Limb (tissue), 2 donors: ENCODE results near the gene FZD10.
A peak's percentile ranks its signal among the peaks of the same experiment; 100 is the strongest.

Experiments
- DNase-seq, 2 donors: peaks; one replicate each; pipeline ENCODE4 v3.0.0-alpha.2; 2016; ENCODE audit errors: extremely low spot score in 2 of 2

FZD10 gene

DNA sequence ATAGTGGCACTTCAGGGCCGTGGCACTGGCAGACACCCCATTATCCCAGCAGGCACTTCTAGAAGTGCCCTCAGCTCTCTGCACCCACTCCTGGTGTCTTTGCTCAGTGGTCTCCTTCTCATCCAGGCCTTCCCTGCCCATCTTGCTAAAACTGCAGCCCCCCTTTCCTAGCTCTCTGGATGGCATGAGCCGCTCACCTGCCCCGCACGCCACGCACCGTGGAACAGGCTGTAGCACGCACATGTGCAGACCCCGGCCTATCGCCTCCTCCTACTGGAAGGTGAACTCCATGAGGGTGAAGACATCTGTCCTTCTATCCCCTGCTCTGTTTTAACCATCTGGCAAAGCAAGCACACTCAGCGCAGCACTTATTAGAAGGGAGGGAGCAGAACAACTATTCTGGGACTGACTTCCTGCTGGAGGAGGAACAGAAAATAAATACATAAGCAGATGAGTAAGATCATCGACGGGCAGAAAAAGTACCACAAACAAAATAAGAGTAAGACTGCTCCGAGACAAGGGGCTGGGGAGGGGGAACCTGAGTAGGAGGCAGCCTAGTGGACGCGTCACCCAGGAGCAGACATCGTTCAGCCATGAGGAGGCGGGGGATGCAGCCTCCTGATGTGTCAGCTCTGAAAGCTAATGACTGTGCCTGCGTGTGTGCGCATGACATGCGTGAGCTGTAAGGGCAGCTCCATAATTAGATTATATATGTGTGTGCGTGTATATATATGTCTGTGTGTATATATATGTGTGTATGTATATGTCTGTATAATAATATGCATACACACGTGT, 7.8 kb upstream of the FZD10 start:
- no peak for DNase-seq

DNA sequence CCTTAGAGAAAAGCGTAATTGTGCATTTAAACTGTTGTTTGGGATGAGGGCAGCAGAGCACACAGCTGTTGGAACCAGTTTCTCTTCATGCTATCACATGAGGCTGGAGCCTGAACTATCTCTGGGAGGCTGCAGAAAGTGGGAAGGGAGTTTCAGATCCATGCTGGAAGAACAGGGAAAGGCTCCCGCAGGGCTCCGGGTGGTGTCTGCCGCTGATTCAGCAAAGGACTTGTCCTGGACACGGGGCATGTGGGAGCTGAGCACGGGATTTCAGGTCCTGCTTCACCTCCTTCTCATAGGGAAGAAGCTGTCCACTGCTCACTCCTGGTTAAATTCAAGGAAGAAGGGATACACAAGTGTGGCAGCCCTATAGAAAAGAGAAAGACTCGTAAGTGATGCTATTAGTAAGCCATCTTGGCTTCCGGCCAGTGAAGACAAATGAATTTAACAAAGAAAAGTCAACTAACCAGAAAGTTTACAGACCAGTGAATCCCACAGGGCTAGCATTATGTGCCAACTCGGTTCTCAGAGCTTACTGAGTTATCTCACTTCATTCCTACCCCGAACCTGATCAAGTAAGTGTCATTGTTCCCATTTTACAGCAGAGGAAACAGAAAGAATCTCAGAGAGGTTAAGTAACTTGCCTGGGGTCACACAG, 6.7 kb upstream of the FZD10 start:
- DNase-seq: no peak

DNA sequence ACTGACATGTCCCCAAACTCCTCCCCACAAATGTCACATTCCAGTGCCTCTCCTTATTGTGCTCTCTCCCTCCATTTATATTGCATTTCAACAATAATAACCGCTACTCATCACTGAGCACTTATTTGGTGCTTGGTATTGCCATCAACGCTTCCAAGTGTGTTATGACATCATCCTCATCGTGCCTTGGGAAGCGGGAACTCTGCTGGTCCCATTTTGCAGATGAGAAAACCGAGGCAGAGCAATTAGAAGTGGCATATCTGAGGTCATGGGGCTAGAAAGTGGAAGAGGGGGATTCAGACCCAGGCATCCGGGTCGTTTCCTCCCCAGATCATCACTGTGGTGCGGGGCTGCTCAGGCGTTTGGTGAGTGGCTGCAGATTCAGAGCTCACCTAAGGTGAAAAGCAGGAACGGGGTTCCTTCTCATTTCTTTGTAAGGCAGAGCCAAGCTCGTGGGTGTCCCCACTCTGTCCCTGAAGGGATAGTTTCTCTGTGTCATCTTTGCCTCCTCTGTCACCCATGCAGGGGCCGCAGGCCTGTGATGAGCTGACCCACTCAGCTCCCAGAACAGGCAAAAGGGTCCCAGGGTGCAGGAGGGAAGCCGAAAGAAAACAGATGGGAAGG, 5.5 kb upstream of the FZD10 start:
- no peak for DNase-seq

DNA sequence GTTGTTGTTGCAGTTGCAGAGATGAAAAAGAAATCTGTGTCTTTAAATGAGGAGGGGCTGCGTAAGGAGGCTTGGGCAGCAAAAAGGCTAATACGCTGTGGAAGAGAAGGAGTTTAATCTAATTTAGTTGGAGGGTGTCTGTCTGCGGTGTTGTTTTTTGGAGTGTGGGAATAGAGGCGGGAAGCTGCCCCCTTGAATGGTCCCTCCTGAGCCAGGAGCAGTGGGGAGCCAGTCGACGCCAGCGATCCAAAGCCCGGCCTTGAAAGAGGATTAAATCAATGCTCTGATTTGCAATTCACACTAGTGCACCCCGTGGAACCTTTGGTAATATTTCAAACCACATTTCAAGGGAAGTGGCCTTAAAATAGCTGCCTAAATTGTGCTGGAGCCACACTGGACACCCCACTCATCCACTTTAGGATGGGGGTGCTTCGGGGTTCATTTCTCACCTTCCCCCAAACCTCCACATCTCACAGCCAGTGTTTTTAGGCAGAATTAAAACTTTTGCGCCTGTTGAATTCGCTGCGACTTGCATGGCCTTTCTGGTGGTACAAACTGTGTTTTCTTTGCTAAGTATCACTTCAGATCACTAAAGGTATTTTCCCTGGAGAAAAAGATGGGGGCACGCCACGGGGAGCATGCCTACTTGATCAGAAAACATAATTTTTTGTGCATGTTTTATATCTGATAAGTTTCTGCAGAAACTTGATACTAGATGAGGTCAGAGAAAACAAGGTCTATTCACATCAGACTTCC, 4.1 kb upstream of the FZD10 start:
- DNase-seq: no peak

DNA sequence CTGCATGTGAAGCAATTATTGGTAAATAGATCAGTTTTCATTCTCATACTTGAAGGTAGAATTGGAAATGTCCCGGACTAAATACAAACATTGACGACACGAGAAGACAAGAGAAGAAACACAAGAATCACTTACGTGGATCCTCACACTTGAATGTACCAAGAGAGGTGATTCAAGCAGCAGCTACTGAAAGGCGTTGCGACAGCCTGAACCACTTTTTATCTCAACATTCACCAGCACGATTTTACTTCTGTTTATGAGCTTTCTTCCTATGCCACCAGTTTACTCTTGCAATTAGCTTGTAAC, 3.6 kb upstream of the FZD10 start:
- no peak for DNase-seq

DNA sequence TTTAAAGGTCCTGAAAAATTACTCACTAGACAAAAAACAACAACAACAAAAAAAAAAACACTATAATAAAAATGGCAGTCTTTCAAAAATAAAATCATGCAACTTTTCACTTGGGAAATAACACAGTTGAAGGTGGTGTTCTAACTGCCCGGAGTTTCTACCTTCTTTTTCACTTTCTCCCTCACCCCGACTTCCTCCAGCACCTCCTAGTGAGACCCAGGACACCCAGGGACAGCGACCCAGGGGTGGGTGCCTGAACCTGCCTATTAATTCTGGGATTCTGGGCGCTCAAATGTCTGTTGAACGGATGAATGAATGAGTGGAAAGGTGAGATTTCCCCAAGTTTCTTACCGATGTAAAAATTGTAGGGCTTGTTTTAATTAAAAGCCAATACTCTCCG, 2.0 kb upstream of the FZD10 start:
- DNase-seq: no peak

DNA sequence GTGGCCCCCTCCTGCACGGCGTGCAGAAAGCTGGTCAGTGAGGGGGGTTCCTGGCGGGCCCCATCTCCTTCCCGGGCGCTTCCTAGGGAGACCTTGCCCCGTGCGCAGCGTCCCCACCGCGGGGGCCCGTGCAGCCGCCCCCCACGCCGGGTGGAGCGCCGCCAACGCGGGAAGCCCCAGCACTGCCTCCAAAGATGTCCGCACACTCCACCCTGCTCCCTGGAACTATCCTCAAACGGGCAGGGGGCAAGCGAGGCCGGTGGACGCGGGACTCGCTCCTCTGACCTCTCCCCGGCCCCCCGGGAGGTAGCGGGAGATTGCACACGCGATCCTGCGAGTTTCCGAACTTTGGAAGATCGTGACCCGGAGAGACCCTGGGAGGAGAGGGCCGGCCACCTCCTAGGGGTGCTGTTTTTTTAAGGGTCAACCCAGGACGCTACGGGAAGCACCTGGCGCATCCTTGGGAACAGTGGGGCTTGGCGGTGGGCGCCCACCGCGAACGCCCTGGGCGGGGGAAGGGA, 1.5 kb upstream of the FZD10 start:
- no peak for DNase-seq

DNA sequence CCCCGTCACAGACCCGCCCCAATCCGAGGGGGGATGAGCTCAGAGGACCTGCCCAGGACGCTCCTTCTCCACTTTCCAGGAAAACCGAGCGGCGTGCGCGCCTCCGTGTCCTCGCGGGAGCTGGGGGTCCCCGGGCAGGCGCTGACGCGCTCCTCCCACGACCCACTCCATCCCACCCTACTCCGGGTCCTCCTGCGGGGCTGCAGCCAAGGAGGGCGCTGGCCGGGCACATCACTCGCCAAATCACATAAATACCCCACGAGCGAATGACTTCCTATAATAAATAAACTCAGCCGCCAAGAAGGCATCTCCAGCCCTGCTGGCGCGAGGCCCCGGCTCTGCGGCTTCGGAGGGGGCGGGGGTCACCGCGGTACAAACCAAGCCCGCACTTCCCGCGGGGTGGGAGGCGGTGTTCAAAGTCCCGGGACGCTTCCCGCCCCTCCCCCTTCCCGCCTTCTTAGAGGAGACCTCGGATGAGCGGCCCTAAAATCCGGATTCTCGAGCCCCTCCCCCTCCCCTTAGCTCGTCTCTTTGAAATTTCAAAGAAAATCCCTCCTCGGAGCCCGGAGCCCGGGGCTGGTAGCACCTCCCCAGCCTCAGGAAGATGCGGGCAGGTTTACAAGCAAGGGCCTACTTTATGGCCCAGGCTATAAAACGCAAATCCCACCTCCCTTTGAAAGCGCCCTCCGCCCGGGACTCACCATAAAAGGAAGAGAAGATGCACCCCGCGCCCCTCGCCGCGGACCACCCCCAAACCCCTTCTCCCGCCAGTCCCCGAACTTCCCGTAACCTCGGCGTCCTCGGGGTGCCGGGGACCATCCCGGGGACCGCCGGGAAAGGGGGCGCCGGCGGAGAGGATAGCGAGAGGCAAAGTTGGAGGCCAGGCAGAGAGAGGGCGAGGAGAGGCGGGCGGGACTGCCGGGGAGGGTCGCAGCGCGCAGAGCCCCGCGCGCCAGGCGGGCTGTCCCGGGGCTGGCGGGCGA, 712 bp upstream of the FZD10 start:
- peak in 1 of 2 donors; percentile 82 for DNase-seq

DNA sequence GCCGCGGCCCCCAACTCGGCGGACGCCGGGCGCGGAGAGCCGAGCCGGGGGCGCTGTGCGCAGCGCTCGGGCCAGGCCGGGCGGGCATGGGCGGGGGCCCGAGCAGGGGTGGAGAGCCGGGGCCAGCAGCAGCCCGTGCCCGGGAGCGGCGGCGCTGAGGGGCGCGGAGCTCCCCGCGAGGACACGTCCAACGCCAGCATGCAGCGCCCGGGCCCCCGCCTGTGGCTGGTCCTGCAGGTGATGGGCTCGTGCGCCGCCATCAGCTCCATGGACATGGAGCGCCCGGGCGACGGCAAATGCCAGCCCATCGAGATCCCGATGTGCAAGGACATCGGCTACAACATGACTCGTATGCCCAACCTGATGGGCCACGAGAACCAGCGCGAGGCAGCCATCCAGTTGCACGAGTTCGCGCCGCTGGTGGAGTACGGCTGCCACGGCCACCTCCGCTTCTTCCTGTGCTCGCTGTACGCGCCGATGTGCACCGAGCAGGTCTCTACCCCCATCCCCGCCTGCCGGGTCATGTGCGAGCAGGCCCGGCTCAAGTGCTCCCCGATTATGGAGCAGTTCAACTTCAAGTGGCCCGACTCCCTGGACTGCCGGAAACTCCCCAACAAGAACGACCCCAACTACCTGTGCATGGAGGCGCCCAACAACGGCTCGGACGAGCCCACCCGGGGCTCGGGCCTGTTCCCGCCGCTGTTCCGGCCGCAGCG, 639 bp downstream of the FZD10 start:
- DNase-seq: peak in 1 of 2 donors; percentile 54

DNA sequence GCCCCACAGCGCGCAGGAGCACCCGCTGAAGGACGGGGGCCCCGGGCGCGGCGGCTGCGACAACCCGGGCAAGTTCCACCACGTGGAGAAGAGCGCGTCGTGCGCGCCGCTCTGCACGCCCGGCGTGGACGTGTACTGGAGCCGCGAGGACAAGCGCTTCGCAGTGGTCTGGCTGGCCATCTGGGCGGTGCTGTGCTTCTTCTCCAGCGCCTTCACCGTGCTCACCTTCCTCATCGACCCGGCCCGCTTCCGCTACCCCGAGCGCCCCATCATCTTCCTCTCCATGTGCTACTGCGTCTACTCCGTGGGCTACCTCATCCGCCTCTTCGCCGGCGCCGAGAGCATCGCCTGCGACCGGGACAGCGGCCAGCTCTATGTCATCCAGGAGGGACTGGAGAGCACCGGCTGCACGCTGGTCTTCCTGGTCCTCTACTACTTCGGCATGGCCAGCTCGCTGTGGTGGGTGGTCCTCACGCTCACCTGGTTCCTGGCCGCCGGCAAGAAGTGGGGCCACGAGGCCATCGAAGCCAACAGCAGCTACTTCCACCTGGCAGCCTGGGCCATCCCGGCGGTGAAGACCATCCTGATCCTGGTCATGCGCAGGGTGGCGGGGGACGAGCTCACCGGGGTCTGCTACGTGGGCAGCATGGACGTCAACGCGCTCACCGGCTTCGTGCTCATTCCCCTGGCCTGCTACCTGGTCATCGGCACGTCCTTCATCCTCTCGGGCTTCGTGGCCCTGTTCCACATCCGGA, 1.4 kb downstream of the FZD10 start:
- DNase-seq: no peak

DNA sequence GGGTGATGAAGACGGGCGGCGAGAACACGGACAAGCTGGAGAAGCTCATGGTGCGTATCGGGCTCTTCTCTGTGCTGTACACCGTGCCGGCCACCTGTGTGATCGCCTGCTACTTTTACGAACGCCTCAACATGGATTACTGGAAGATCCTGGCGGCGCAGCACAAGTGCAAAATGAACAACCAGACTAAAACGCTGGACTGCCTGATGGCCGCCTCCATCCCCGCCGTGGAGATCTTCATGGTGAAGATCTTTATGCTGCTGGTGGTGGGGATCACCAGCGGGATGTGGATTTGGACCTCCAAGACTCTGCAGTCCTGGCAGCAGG, 1.9 kb downstream of the FZD10 start:
- no peak for DNase-seq

DNA sequence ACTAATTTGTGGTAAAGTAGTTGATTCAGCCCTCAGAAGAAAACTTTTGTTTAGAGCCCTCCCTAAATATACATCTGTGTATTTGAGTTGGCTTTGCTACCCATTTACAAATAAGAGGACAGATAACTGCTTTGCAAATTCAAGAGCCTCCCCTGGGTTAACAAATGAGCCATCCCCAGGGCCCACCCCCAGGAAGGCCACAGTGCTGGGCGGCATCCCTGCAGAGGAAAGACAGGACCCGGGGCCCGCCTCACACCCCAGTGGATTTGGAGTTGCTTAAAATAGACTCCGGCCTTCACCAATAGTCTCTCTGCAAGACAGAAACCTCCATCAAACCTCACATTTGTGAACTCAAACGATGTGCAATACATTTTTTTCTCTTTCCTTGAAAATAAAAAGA, 2.7 kb downstream of the FZD10 start:
- DNase-seq: no peak

DNA sequence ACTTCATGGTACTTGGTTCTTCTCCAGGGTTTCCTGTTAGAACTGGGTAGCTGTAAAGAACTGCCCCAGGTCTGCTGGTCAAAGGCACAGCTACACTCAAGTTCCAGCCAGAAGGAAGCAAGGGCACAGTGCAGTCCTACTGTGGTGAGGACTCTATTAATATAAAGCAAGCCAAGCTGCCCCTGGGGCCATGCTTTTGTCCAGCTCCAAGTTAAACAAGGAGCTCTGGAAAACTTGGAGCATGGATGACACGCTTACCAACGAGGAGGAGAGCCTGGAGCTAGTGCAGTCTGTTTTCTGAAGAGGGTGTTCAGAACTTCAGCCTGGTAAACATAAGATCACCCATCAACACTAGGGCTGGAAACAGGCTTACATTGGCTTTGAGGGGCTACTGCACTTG, 4.0 kb downstream of the FZD10 start:
- DNase-seq: no peak

DNA sequence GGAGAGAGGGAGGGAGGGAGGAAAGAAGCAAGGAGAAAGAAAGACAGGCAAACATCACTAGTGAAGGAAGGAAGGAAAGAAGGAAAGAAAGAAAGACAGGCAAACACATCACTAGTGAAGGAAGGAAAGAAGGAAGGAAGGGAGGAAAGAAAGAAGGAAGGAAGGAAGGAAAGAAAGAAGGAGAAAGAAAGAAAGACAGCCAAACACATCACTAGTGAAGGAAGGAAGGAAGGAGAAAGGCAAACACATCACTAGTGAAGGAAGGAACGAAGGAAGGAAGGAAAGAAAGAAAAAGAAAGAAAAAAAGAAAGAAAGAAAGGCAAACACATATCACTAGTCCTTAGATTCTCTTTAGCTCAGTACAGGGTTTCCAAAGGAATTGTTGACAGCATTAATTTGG, 5.3 kb downstream of the FZD10 start:
- no peak for DNase-seq

DNA sequence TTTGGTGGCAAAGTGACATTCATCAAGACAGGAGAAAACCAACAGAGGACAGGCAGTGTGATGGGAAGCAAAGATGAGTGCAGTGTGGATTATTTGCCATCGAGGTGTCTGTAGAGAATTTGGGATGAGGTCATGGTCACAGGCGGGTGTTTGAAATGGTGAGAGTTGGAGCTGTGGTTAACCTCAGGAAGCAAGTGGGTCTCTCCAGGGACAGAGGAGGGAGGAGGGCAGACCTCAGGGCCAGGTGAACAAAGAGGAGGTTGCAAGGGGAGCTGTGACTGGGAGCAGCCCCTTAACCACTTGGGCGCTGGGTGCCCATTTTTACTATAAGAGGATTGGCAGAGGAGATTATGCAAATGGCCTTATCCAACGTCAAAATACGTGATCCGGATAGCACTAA, 7.0 kb downstream of the FZD10 start:
- DNase-seq: no peak

DNA sequence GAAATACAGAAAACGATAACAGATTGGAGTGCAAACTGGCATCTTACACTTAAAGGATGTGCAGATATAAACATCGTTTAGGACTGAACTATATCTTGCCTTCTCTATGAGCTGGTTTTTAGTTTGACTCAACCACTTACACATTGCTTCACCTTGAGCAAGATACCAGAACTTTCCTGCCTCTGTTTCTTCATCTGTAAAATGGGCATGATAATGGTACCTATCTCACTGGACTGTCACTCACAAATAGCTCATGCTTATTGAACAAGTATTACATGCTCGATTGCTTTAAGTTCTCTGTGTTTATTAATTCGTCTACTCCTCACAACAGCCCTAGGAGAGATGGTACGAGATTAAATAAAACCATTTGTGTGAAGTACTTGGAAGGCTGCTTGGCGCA, 7.7 kb downstream of the FZD10 start:
- no peak for DNase-seq

DNA sequence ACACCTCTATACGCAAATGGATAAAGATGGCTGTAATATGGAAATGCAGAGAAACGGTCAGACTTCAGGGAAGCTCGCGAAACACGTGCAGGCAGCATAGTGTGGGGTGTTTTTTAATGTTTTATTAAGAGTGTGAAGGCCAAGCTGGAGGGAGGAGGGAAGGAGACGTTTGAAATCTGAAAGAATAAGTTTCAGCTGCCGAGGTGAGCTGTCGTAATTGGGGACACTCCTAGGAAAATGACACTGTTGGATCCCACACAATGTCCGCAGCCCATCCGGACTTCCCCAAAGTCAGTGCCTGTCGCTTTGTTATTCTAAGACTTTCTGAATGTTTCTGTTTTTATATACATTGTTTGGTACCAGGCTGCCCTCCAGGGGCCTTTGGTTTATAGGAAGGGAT, 8.3 kb downstream of the FZD10 start:
- no peak for DNase-seq

DNA sequence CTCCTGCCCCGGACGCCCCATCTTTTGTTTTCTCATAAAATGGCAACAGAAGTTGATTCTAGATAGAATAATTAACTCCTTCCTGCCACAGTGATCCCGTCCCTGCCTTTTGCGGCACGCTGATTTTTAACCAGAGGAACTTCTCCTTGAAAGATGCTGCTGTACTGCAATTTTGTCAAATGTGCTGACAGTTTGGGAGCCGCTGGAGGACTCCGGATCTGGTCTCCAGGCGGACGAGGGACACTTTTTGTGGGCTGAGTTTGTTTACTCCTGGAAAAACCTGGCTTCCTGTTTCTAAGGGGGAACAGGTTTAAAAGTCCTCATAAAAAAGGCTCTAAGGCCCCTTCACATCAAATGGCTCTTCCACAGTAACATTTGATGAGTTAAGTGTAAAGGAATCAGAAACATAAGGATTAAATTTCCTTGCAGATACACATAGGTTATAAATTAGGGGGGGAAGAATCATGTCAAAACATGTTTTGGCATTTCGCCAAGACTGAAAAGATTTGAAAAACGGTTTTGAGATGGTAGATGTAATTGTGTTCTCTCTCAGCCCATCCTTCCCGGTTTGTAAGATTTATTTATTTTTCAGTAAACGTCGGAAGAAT, 15.5 kb downstream of the FZD10 start:
- no peak for DNase-seq

DNA sequence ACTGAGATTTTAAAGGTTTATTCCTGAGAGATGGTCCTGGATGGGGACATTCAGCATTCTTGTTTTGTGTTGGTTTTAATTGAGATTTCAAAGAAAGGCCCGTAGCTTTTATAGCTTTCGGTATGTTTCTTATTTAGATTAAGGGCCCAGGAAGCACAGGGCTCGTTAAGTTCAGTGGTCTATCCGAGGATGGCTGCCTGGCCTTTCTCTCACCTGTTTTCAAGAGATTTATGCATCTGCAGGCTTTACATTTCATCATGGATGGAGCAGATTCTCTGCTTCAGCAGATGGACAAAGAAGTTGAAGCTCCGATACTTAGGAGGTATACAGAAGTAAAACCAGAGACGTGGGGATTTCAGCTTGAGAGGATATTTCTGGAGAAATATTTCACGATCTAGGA, 16.0 kb downstream of the FZD10 start:
- DNase-seq: no peak
